ENCODE measurements around the gene PPP1R9B. TPM values are rescaled to one million over a fixed set of nuclear protein-coding genes. Genes with fewer than 3 reads are reported as not detected.

The PPP1R9B gene
- polyA plus RNA-seq, 3 donors, result 39.5 to 59.3 (median 46.2) TPM

DNA sequence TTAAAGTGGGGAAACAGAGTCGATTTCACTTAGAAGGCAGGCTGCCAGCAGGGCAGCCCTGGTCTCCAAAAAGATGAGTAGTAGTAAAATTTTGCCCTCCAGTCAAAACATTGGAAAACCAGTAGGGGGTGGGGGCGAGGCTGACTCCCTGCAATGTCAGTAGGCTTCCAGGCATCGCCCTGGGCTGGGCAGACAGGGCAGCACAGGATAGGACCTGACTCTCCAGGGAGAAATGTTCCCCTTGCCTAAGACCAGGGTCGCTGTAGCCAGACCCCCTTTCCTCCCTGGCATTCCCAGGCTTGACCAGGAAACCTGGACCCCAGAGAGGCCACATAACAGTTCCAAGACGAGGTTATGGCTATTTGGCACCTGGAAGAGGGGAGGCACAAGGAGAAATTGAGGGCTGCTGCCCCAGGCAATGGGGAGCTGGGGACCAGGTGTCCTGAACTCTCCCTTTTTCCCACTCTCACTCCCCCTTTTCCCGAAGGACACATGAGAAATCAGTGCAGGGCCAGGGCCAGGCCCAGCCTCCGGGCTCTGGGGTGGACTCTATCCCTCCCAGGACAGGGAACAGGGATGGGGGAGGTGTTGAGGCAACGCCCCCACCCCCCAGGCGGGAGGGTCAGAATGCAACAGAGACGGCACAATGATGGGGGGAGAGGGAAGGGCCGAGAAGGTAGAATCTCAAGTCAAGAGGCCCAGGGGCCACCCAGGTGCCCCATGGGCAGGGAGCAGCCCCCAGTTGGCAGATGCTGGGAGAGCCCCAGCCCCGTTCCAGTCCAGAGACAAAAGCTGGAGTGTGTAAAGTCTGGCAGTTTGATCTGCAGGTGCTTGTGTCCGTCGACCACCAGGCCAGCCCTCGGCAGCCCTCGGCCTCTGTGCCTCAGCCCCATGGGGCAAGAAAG is 16.0 kb downstream of the PPP1R9B start:
- no peak for DNase-seq (ENCODE audit: extremely low read depth in 1 of 11, low read depth in 9 of 11, low spot score in 4 of 11)

DNA sequence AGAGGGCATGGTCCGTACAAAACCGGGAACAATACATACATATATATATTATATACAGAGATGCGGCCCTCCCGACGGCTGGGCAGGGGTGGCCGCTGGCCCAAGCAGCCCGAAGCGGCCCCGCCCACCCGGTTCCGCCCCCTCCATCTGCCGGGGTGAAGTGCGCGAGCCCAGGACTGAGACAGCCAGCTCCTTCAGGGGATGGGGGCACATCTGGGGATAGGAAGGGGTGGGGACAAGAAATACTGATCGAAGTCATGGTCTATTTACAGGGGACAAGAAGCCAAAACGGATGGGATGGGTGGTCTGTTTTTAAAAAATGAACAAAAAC is 16.7 kb downstream of the PPP1R9B start:
- DNase-seq (ENCODE audit: extremely low read depth in 1 of 11, low read depth in 9 of 11, low spot score in 4 of 11), result no peak

- DNase-seq (ENCODE audit: extremely low read depth in 1 of 11, low read depth in 9 of 11, low spot score in 4 of 11), result no peak
Observed at GRCh38 chr17:50133028-50133768, 17.3 kb downstream of the PPP1R9B start.

GRCh38 chr17:50132104-50132794 is 18.2 kb downstream of the PPP1R9B start:
- DNase-seq (ENCODE audit: extremely low read depth in 1 of 11, low read depth in 9 of 11, low spot score in 4 of 11), result no peak

DNA sequence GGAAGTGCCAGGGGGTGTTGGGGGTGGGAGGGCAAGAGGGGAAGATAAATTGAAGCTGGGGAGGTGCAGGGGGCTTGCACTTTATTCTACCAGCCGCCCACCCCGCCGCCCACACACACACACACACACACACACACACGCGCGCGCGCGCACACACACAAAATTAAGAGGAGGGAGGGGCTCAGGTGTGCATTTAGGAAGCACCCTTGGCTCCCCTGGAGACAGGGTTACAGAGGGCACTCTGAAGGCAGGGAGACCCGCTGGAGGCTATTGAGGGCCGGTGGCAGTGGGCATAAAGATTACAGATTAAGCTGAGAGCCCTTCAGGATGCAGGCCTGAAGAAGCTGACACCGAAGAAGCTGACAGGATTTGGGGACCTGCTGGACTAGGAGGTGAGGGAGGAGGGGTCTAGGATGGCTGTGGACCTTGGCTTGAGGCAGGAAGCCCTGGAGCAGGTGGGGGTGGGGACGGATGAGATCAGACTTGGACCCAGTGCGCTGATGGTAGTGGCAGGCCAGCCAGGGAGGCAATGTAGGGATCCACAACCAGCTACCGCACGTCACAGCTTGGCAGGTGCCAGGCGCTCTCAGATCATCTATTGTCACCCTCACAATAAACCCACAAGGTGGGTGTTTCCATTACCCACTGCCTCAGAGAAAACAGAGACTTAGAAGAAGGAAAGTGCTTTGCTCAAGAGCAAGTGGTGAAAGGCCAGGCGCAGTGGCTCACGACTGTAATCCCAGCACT is 19.7 kb downstream of the PPP1R9B start:
- no peak for DNase-seq (ENCODE audit: extremely low read depth in 1 of 11, low read depth in 9 of 11, low spot score in 4 of 11)

- no peak for DNase-seq (ENCODE audit: extremely low read depth in 1 of 11, low read depth in 9 of 11, low spot score in 4 of 11)
Observed at GRCh38 chr17:50129728-50130558, 20.5 kb downstream of the PPP1R9B start, which contains the start of gene SAMD14. Gene SAMD14 (minus strand): TSS chr17:50130160. CDS start chr17:50124959, 5,201 bp downstream.

GRCh38 chr17:50129353-50129727 is 21.1 kb downstream of the PPP1R9B start:
- DNase-seq (ENCODE audit: extremely low read depth in 1 of 11, low read depth in 9 of 11, low spot score in 4 of 11), result no peak

GRCh38 chr17:50128441-50129352 is 21.8 kb downstream of the PPP1R9B start:
- DNase-seq (ENCODE audit: extremely low read depth in 1 of 11, low read depth in 9 of 11, low spot score in 4 of 11), result peak in 1 of 11 donors; percentile 42

DNA sequence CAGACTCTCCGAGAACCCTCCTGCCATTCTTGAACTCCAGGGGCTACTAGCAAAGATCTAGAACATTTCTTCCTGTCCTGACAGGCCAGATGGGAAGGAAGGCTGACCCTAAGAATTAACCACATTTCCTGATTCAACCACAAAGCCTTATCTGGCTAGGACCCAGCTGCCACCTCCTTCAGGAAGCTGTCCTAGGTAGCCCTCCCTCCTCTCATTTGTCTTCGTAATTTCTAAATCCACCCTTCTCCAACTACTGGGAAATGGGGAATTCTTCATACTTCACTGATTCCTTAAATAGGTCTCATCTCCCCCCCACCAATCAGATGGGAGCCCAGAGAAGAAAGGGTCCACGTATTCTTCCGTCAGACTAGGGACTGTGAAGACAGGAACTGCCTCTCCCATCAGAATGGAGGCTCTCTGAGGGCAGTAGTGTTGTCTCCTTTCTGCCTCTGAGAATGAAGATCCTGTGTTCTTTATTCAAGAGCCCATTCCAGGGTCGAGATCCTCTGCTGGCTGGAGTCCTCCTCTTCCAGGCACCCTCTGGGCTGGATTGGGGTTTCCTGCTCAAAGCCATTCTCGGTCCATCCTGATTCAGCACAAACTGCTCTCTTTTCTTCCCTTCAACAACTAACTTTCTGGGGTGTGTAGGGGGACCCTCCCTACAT is 22.6 kb downstream of the PPP1R9B start:
- no peak for DNase-seq (ENCODE audit: extremely low read depth in 1 of 11, low read depth in 9 of 11, low spot score in 4 of 11)

DNA sequence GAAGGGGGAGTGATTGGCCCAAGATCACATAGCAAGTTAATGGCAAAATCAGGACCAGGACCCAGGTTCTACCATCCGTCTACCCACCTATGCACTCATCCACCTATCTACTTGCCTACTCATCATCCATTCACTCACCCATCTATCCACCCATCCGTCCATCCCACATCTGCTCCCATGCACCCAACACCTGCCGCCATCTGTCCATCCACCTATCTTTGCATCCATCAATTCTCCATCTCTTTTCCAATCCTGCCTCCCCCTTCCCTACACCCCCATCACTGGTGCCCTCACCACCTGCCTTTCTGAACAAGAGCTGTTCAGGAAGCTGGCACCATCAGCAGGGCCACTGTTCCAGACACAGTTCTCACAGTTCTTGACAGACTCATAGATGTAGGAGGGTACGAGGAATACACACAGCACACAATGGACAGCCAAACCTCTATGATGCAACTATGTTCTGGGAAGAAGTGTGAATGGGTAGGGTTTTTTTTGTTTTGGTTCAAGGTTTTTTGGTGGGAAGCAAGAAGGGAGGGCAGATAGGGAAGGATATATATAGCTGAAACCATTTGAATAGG is 25.0 kb downstream of the PPP1R9B start:
- DNase-seq (ENCODE audit: extremely low read depth in 1 of 11, low read depth in 9 of 11, low spot score in 4 of 11), result no peak

- no peak for DNase-seq (ENCODE audit: extremely low read depth in 1 of 11, low read depth in 9 of 11, low spot score in 4 of 11)
Observed at GRCh38 chr17:50123649-50124349, 26.7 kb downstream of the PPP1R9B start.

GRCh38 chr17:50122945-50123344 is 27.5 kb downstream of the PPP1R9B start:
- no peak for DNase-seq (ENCODE audit: extremely low read depth in 1 of 11, low read depth in 9 of 11, low spot score in 4 of 11)

- DNase-seq (ENCODE audit: extremely low read depth in 1 of 11, low read depth in 9 of 11, low spot score in 4 of 11), result no peak
Observed at GRCh38 chr17:50120475-50121253, 29.8 kb downstream of the PPP1R9B start.

DNA sequence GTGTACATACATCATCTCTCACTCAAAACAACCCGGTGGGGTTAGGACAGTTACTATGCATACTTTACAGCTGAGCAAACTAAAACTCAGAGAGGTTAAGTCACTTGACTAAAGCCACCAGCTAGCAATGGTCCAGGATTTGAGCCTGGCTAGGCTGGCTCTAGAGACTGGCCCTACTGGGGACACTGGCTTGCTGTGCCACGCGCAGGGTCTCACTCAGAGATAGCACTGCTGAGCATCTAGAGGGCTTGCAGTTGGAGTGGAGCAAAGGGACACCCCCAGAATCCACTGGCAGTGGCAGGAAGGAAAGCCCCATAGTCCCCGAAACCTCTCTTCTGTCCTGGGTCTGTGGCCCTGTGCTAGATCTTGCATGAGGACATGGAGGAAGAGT is 31.7 kb downstream of the PPP1R9B start:
- DNase-seq (ENCODE audit: extremely low read depth in 1 of 11, low read depth in 9 of 11, low spot score in 4 of 11), result no peak
